ENCODE results near the gene TRAPPC3. TPM values are rescaled to one million over a fixed set of nuclear protein-coding genes. Genes with fewer than 3 reads are reported as not detected.

TRAPPC3 gene
- total and polyA plus RNA-seq, 2 experiments from 2014 or later = 45.6 to 55.9 TPM

- H3F3A ChIP-seq (replicated peaks; ENCODE audit: low read depth) = 0 out of 2 replicates have a peak, but pooled peaks cover 4% of the 10 kb centered on the region
- H3K27me3 Mint-ChIP-seq (ENCODE audit: insufficient read depth, low read depth, poor library complexity) = peaks cover 7% of the 10 kb centered on the region
- no peak for DNase-seq (ENCODE audit: low spot score)
- no peak for TF ChIP-seq JUNB (IDR thresholded peaks at IDR 0.05; ENCODE audit: unreplicated experiment)
- no peak for TF ChIP-seq NANOG (IDR thresholded peaks at IDR 0.05; ENCODE audit: borderline replicate concordance)
- no peak for TF ChIP-seq ETS1 (IDR thresholded peaks at IDR 0.05)
- no peaks in the 10 kb centered on the region for H3K36me3 Mint-ChIP-seq (ENCODE audit: low read depth)
- H3K36me3 ChIP-seq (ENCODE audit: insufficient read depth) = no peaks in the 10 kb centered on the region
- ATAC-seq = no peak
- H3K4me3 Mint-ChIP-seq = no peak overlapping the region
- no peaks in the 10 kb centered on the region for H3K27me3 ChIP-seq (ENCODE audit: insufficient read depth)
- H3K27ac ChIP-seq (ENCODE audit: low read depth) = no peak overlapping the region
- H3K4me1 Mint-ChIP-seq = peaks cover 13% of the 10 kb centered on the region
- H3K4me3 ChIP-seq = no peak overlapping the region
- H2AFZ ChIP-seq = no peak overlapping the region
- no peak overlapping the region for H3K27ac Mint-ChIP-seq
- peaks cover 6% of the 10 kb centered on the region for H3K4me1 ChIP-seq (ENCODE audit: insufficient read depth)
- no peaks in the 10 kb centered on the region; the same call in 2 of the 3 replicates for H3K9me3 Mint-ChIP-seq
- H3K9me2 ChIP-seq (ENCODE audit: insufficient read depth) = no peaks in the 10 kb centered on the region
- no peak overlapping the region for H3K4me2 ChIP-seq
- H3K79me2 ChIP-seq (replicated peaks; ENCODE audit: insufficient read depth) = no peaks in the 10 kb centered on the region
- no peaks in the 10 kb centered on the region for H4K20me1 ChIP-seq (replicated peaks; ENCODE audit: insufficient read depth)
Measured at GRCh38 chr1:36101546-36101945, 47.7 kb downstream of the TRAPPC3 start.

DNA sequence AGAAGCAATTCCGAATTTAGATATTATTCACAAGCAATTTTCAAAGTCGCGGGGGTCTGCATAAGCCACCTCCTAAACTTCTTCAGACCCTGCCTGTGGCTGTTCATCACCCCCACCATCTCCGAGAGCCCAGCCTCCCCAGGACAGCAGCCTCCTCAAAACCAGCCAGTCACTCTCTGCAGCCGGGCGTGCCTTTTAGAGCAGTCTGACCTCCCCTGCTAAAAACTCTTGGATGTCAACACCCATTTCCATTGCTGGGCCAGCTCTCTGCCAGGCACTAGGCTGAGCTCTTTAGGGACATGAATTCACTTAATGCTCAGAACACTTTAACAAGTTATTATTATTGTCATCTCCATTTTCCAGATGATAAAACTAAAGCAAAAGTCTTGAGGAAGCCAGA is 48.9 kb downstream of the TRAPPC3 start:
- Mint-ChIP-seq H3K9me3 (no peaks in the 10 kb centered on the region; the same call in 2 of the 3 replicates), H3K36me3 (ENCODE audit: low read depth) (0 out of 3 replicates have a peak, but pooled peaks cover 4% of the 10 kb centered on the region), H3K4me1 (peaks cover 17% of the 10 kb centered on the region), H3K27ac (no peak overlapping the region), H3K4me3 (no peak overlapping the region), H3K27me3 (ENCODE audit: insufficient read depth, low read depth, poor library complexity) (peaks cover 5% of the 10 kb centered on the region)
- Histone ChIP-seq H3F3A (replicated peaks; ENCODE audit: low read depth) (0 out of 2 replicates have a peak, but pooled peaks cover 15% of the 10 kb centered on the region), H3K27me3 (ENCODE audit: insufficient read depth) (no peaks in the 10 kb centered on the region), H3K4me2 (no peak overlapping the region), H3K79me2 (replicated peaks; ENCODE audit: insufficient read depth) (no peaks in the 10 kb centered on the region), H3K9me2 (ENCODE audit: insufficient read depth) (no peaks in the 10 kb centered on the region), H3K36me3 (ENCODE audit: insufficient read depth) (no peaks in the 10 kb centered on the region), H3K4me3 (no peak overlapping the region), H2AFZ (peak overlapping the region; percentile 28; the same call in 1 of the 2 replicates), H3K27ac (ENCODE audit: low read depth) (peak overlapping the region; percentile 50; the same call in 1 of the 2 replicates), H3K4me1 (ENCODE audit: insufficient read depth) (peaks cover 6% of the 10 kb centered on the region), H4K20me1 (replicated peaks; ENCODE audit: insufficient read depth) (no peaks in the 10 kb centered on the region)
- ATAC-seq (no peak), DNase-seq (ENCODE audit: low spot score) (no peak)
- TF ChIP-seq ZNF114 (CRISPR knock-in tag; IDR thresholded peaks at IDR 0.05) (no peak), CREB1 (CRISPR knock-in tag; IDR thresholded peaks at IDR 0.05; ENCODE audit: low read depth) (no peak), REST (IDR thresholded peaks at IDR 0.05; ENCODE audit: unreplicated experiment) (no peak), NANOG (IDR thresholded peaks at IDR 0.05; ENCODE audit: borderline replicate concordance) (no peak), CTCF (conservative IDR thresholded peaks at IDR 0.05; ENCODE audit: low read depth in 2 of 2) (no peak), ETS1 (IDR thresholded peaks at IDR 0.05) (no peak)
